ENCODE measurements around the gene IL15RA. TPM values are rescaled to one million over a fixed set of nuclear protein-coding genes. Genes with fewer than 3 reads are reported as not detected.
"Not testable (repeated sequence)": the region's sequence is repeated elsewhere in the genome, so short reads cannot be mapped to it uniquely, and the experiment has no call there.

IL15RA gene
- total RNA-seq, 1 donor: 3.0 TPM

- no peak overlapping the region for H3K4me3 ChIP-seq (ENCODE audit: low read depth, low read length)
- TF ChIP-seq, protein P1, sequence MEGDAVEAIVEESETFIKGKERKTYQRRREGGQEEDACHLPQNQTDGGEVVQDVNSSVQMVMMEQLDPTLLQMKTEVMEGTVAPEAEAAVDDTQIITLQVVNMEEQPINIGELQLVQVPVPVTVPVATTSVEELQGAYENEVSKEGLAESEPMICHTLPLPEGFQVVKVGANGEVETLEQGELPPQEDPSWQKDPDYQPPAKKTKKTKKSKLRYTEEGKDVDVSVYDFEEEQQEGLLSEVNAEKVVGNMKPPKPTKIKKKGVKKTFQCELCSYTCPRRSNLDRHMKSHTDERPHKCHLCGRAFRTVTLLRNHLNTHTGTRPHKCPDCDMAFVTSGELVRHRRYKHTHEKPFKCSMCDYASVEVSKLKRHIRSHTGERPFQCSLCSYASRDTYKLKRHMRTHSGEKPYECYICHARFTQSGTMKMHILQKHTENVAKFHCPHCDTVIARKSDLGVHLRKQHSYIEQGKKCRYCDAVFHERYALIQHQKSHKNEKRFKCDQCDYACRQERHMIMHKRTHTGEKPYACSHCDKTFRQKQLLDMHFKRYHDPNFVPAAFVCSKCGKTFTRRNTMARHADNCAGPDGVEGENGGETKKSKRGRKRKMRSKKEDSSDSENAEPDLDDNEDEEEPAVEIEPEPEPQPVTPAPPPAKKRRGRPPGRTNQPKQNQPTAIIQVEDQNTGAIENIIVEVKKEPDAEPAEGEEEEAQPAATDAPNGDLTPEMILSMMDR (IDR thresholded peaks at IDR 0.05; ENCODE audit: insufficient read depth, low read depth, low read length): no peak
- no peak for DNase-seq (ENCODE audit: low read depth)
These were observed 29.6 kb upstream of the IL15RA start for GRCh38 chr10:6006991-6007390.

DNA sequence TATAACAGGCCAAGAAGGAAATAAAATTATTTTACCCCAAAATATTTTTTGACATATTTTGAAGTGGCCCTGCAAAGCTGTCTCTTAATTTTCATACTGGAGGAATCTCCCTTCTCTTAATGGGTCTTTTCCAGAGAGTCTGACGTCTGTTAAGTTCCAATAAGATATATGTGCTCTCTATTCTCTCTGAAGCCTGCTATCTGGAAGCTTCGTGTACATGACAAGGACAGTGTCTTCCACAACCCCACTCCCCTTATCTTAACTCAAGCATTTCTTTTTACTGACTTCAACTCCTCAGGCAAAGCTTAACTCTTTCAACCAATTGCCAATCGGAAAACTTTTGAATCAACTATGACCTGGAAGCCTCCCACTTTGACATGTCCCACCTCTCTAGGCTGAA lies 29.2 kb upstream of the IL15RA start:
- TF ChIP-seq, protein P1 (IDR thresholded peaks at IDR 0.05; ENCODE audit: insufficient read depth, low read depth, low read length): no peak
- no peak overlapping the region for H3K4me3 ChIP-seq (ENCODE audit: low read depth, low read length)
- DNase-seq (ENCODE audit: low read depth): no peak

DNA sequence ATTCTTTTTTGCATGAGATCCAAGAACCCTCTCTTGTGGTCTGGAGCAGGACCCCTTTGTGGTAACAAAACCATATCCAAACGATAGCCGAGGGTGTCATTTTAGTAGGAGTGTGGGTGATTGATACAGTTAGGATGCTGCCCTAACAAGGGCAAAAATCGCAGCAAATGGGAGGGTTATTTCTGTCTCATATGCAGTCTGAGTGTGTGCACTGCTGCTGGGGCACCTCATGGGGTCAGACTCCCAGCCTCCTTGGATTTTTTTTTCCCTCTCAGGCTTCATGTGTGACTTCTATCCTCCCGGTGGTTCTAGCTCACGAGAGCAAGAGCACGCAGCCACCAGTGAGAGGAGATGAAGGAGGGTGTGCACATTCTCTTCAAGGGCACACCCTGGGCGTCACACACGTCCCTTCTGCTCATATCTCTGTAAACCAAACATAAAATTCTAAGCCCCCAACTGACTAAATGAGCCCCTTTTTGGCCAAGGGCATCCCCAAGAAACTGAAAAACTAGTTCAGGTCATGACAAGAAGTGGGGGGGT lies 28.6 kb upstream of the IL15RA start:
- TF ChIP-seq, protein P1 (IDR thresholded peaks at IDR 0.05; ENCODE audit: insufficient read depth, low read depth, low read length): no peak
- H3K4me3 ChIP-seq (ENCODE audit: low read depth, low read length): peak overlapping the region; percentile 27
- DNase-seq (ENCODE audit: low read depth): no peak

DNA sequence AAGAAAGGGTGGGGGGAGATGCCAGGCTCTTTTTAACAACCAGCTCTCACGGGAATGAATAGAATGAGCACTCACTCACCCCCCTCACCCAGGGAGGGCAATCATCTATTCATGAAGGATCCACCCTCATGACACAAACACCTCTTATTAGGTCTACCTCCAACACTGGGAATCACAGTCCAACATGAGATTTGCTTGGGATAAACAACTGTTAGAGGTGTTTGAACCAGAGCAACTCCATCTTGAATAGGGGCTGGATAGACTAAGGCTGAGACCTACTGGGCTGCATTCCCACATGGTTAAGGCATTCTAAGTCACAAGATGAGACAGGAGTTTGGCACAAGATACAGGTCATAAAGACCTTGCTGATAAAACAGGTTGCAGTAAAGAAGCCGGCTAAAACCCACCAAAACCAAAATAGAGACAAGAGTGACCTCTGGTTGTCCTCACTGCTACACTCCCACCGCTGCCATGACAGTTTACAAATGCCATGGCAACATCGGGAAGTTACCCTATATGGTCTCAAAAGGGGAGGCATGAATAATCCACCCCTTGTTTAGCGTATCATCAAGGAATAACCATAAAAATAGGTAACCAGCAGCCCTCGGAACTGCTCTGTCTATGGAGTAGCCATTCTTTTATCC lies 27.9 kb upstream of the IL15RA start:
- H3K4me3 ChIP-seq (ENCODE audit: low read depth, low read length): peak overlapping the region; percentile 27
- not testable (repeated sequence) for DNase-seq (ENCODE audit: low read depth)

DNA sequence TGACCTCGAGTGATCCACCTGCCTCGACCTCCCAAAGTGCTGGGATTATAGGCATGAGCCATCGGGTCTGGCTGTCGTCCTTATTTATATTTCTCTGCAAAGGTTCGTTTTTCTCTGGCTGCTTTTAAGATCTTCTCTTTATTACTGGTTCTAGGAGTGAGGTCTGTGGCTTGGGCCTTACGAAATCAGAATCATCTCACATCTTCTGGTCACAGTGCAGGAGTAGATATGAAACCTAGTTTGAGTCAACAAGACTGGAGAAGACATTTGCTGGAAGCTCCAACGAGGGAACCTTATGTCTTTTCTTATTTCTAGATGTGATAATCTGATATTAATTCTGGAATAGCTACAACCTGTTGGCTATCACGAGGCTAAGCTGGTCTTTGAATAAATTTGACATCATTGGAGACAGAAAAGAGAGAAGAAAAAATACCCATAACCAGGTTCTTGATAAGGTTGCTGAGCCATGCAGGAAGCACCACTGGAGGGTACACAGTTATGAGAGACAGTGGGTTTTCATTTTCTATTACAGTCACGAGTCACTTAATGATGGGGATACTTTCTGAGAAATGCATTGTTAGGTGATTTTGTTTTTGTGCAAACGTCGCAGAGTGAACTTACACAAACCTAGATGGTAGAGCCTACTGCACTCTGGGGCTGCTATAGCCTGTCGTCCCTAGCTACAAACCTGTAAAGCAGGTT lies 25.6 kb upstream of the IL15RA start:
- DNase-seq (ENCODE audit: low read depth): no peak
- TF ChIP-seq, protein P1 (IDR thresholded peaks at IDR 0.05; ENCODE audit: insufficient read depth, low read depth, low read length): no peak
- no peak overlapping the region for H3K4me3 ChIP-seq (ENCODE audit: low read depth, low read length)

DNA sequence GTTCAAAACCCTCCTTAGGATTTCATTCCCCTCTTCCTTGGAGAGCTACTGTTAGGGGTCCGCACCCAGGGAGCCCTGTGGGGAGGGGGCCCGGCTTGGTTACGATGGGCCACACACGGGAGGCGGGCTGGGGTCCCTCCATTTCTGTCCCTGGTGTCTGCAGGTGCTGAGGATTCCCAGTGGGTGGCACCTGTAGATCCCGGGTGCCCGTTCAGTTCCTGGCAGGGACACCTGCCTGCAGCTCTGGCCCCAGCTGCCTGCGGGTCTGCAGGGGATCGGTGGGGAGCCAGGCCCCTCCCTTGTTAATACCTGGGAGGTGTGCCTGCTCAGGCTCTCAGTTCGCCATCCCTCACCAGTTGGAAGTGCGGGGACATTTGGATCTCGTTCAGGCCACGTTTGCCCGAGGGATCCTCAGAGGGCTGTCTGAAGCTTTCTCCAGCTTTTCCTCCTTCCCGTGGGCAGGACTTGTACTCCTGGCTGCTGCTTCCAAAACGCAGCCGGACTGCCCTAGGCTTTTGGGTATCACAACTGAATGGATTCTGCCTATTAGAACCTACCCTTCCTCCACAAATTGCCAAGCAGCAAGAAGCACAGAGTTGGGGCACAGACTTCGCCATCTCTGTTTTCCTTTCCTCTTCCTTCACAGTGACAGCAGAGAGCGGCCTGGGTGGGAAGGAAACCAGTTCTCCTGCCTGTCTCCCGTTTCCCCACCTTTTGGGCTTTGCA lies 22.3 kb upstream of the IL15RA start:
- H3K4me3 ChIP-seq (ENCODE audit: low read depth, low read length): no peak overlapping the region
- no peak for DNase-seq (ENCODE audit: low read depth)
- TF ChIP-seq, protein P1 (IDR thresholded peaks at IDR 0.05; ENCODE audit: insufficient read depth, low read depth, low read length): no peak

DNA sequence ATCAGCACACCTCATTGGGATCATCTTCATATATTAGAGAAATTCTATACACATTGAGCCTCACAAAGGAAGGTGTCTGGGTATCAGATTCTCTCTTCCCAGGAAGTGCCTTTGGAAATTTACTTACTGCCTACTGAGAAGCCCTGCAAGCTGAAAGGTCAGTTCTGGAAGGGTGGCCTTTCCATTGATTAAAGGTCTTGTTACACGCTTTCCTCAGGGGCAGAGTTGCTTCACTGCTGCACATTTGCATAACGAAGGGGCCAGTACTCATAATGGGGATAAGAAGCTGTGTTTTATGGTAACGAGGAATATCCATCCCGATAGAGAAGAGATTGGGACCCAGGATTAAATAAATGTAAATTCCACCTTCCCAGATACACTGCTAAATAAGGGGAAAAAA lies 19.4 kb upstream of the IL15RA start:
- no peak overlapping the region for H3K4me3 ChIP-seq (ENCODE audit: low read depth, low read length)
- TF ChIP-seq, protein P1 (IDR thresholded peaks at IDR 0.05; ENCODE audit: insufficient read depth, low read depth, low read length): no peak
- no peak for DNase-seq (ENCODE audit: low read depth)
